WTC11 (cell line): ENCODE data around the gene GRAP2. TPM values are rescaled to one million over a fixed set of nuclear protein-coding genes. Genes with fewer than 3 reads are reported as not detected.

ENCODE experiments used
- ATAC-seq: fragments of 200-7000 bp; cut with Tn5 transposase; 2 replicates; pipeline ENCODE4 v1.10.0; 2021; ENCODE audit warnings: mild to moderate bottlenecking, moderate library complexity
- CTCF ChIA-PET: fragments of 300-600 bp; sonication (Branson Sonifier 250); formaldehyde crosslinking; loops from one replicate; lab custom pipeline; 2021; ENCODE audit warnings: antibody characterized with exemption; lab: Charles Lee
- POLR2A ChIA-PET: fragments of 350-600 bp; sonication (Branson Sonifier 250); formaldehyde crosslinking; loops from one replicate; lab custom pipeline; 2021; ENCODE audit warnings: antibody characterized with exemption; lab: Charles Lee
- DNase-seq: peaks from one replicate; pipeline ENCODE4 v3.0.0; 2021; ENCODE audit warnings: low spot score
- H3K27ac Mint-ChIP-seq: 2 replicates; pipeline ENCODE4 v1.8.0; 2021; ENCODE audit warnings: mixed read lengths
- H3K27me3 Mint-ChIP-seq: 2 replicates; pipeline ENCODE4 v1.8.0; 2021; ENCODE audit warnings: low read depth, mild to moderate bottlenecking, moderate library complexity, mixed read lengths
- H3K36me3 Mint-ChIP-seq: 2 replicates; pipeline ENCODE4 v1.8.0; 2021; ENCODE audit warnings: mixed read lengths
- H3K4me1 Mint-ChIP-seq: 2 replicates; pipeline ENCODE4 v1.8.0; 2022; ENCODE audit warnings: mixed read lengths
- H3K4me3 Mint-ChIP-seq: 2 replicates; pipeline ENCODE4 v1.8.0; 2021; ENCODE audit warnings: mild to moderate bottlenecking, moderate library complexity, mixed read lengths
- H3K9me3 Mint-ChIP-seq: 2 replicates; pipeline ENCODE4 v1.8.0; 2021; ENCODE audit warnings: mixed read lengths
- ATF1 ChIP-seq: sonication (generic); formaldehyde crosslinking; IDR thresholded peaks from 2 replicates; pipeline ENCODE4 v1.8.1; 2023; ENCODE audit warnings: mild to moderate bottlenecking, moderate library complexity, missing genetic modification reagents
- CREM ChIP-seq: sonication (generic); formaldehyde crosslinking; IDR thresholded peaks from 2 replicates; pipeline ENCODE4 v1.8.1; 2022; ENCODE audit warnings: mild to moderate bottlenecking, missing genetic modification reagents, moderate library complexity
- EMX1 ChIP-seq: fragments of 250-450 bp; sonication (Bioruptor Pico); IDR thresholded peaks from 2 replicates; pipeline ENCODE4 v1.8.0; 2021; ENCODE audit warnings: mild to moderate bottlenecking
- FOXP1 ChIP-seq: sonication (generic); formaldehyde crosslinking; IDR thresholded peaks from 2 replicates; pipeline ENCODE4 v1.8.0; 2022; ENCODE audit warnings: missing genetic modification reagents, mild to moderate bottlenecking, moderate library complexity, borderline replicate concordance
- GTF2I ChIP-seq: fragments of 250-450 bp; sonication (Bioruptor Pico); conservative IDR thresholded peaks from 2 replicates; pipeline ENCODE4 v1.4.0; 2021; ENCODE audit warnings: mild to moderate bottlenecking
- JAZF1 ChIP-seq: fragments of 250-450 bp; sonication (Bioruptor Pico); IDR thresholded peaks from 2 replicates; pipeline ENCODE4 v1.9.0; 2021; ENCODE audit warnings: moderate library complexity, mild to moderate bottlenecking, inconsistent platforms
- NFE2L1 ChIP-seq: sonication (generic); formaldehyde crosslinking; IDR thresholded peaks from 2 replicates; pipeline ENCODE4 v1.8.1; 2023; ENCODE audit warnings: missing genetic modification reagents
- NFYB ChIP-seq: sonication (generic); formaldehyde crosslinking; conservative IDR thresholded peaks from 2 replicates; pipeline ENCODE4 v1.8.0; 2022; ENCODE audit warnings: low read depth, missing genetic modification reagents
- NR1H2 ChIP-seq: sonication (generic); formaldehyde crosslinking; IDR thresholded peaks from 2 replicates; pipeline ENCODE4 v1.9.0; 2021; ENCODE audit warnings: mild to moderate bottlenecking, moderate library complexity, missing genetic modification reagents
- RORB ChIP-seq: fragments of 250-450 bp; sonication (Bioruptor Pico); IDR thresholded peaks from 2 replicates; pipeline ENCODE4 v1.9.0; 2021; ENCODE audit warnings: mild to moderate bottlenecking
- total RNA-seq: library from RNA; stranded (reverse); gene quantifications from 3 replicates; pipeline ENCODE4 v1.2.3, GENCODE V29; 2021
- TF ChIP-seq, protein P1 (sequence below): sonication (generic); formaldehyde crosslinking; IDR thresholded peaks from 2 replicates; pipeline ENCODE4 v1.8.1; 2022; ENCODE audit warnings: mild to moderate bottlenecking, missing genetic modification reagents, moderate library complexity, borderline replicate concordance
- TF ChIP-seq, protein P2 (sequence below): fragments of 250-450 bp; sonication (Bioruptor Pico); IDR thresholded peaks from 2 replicates; pipeline ENCODE4 v1.9.0; 2021; ENCODE audit warnings: mild to moderate bottlenecking
- TF ChIP-seq, protein P3 (sequence below): fragments of 250-450 bp; sonication (Bioruptor Pico); IDR thresholded peaks from 2 replicates; pipeline ENCODE4 v1.8.0; 2021; ENCODE audit warnings: mild to moderate bottlenecking
- TF ChIP-seq, protein P4 (sequence below): sonication (generic); formaldehyde crosslinking; IDR thresholded peaks from 2 replicates; pipeline ENCODE4 v1.8.0; 2022; ENCODE audit warnings: missing genetic modification reagents
- TF ChIP-seq, protein P5 (sequence below): fragments of 200-600 bp; IDR thresholded peaks from 2 replicates; pipeline ENCODE4 v1.8.0; 2022; ENCODE audit warnings: antibody characterized with exemption
- TF ChIP-seq, protein P6 (sequence below): sonication (generic); formaldehyde crosslinking; IDR thresholded peaks from 2 replicates; pipeline ENCODE4 v1.8.1; 2022; ENCODE audit warnings: low read depth, missing genetic modification reagents, borderline replicate concordance
- TF ChIP-seq, protein P7 (sequence below): sonication (generic); formaldehyde crosslinking; IDR thresholded peaks from 2 replicates; pipeline ENCODE4 v1.8.0; 2023; ENCODE audit warnings: missing genetic modification reagents, mild to moderate bottlenecking, borderline replicate concordance
- TF ChIP-seq, protein P8 (sequence below): fragments of 250-450 bp; sonication (Bioruptor Pico); conservative IDR thresholded peaks from 2 replicates; pipeline ENCODE4 v1.9.0; 2021; ENCODE audit warnings: mild to moderate bottlenecking

Gene GRAP2
- total RNA-seq, 1 experiment from 2014 or later = 0.33 TPM

DNA sequence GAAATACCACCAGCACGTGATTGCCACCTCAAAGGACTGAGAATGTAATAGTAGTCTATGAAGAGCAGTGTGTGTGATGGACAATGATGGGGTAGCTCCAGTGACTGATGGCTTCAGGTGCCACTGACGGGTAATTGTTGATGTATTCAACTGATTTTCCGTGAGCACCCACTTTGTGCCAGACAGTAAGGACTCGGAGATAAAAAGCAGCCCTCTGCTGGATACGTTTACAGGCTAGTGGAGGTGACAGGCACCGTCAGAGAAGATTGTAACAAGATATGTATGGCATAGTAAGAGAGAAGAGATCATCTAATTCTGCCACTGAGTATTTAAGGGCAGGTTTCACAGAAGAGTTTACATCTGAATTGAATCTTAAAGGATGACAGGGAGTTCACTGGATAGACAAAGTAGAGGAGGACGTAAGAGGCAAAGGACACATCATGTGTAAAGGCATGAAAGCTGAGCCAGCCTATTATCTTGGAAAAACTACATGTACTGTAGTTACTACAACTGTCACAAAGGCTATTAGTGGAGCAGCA, 6.3 kb upstream of the GRAP2 start (continued):
- TF ChIP-seq, protein P1, sequence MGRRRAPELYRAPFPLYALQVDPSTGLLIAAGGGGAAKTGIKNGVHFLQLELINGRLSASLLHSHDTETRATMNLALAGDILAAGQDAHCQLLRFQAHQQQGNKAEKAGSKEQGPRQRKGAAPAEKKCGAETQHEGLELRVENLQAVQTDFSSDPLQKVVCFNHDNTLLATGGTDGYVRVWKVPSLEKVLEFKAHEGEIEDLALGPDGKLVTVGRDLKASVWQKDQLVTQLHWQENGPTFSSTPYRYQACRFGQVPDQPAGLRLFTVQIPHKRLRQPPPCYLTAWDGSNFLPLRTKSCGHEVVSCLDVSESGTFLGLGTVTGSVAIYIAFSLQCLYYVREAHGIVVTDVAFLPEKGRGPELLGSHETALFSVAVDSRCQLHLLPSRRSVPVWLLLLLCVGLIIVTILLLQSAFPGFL (CRISPR knock-in tag) = no peak
- TF ChIP-seq, protein P2, sequence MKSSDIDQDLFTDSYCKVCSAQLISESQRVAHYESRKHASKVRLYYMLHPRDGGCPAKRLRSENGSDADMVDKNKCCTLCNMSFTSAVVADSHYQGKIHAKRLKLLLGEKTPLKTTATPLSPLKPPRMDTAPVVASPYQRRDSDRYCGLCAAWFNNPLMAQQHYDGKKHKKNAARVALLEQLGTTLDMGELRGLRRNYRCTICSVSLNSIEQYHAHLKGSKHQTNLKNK (CRISPR knock-in tag) = no peak
- TF ChIP-seq NFE2L1 (CRISPR knock-in tag) = no peak
- no peak for TF ChIP-seq JAZF1
- TF ChIP-seq ATF1 (CRISPR knock-in tag) = no peak
- TF ChIP-seq, protein P3, sequence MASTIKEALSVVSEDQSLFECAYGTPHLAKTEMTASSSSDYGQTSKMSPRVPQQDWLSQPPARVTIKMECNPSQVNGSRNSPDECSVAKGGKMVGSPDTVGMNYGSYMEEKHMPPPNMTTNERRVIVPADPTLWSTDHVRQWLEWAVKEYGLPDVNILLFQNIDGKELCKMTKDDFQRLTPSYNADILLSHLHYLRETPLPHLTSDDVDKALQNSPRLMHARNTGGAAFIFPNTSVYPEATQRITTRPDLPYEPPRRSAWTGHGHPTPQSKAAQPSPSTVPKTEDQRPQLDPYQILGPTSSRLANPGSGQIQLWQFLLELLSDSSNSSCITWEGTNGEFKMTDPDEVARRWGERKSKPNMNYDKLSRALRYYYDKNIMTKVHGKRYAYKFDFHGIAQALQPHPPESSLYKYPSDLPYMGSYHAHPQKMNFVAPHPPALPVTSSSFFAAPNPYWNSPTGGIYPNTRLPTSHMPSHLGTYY (CRISPR knock-in tag) = no peak
- TF ChIP-seq, protein P4, sequence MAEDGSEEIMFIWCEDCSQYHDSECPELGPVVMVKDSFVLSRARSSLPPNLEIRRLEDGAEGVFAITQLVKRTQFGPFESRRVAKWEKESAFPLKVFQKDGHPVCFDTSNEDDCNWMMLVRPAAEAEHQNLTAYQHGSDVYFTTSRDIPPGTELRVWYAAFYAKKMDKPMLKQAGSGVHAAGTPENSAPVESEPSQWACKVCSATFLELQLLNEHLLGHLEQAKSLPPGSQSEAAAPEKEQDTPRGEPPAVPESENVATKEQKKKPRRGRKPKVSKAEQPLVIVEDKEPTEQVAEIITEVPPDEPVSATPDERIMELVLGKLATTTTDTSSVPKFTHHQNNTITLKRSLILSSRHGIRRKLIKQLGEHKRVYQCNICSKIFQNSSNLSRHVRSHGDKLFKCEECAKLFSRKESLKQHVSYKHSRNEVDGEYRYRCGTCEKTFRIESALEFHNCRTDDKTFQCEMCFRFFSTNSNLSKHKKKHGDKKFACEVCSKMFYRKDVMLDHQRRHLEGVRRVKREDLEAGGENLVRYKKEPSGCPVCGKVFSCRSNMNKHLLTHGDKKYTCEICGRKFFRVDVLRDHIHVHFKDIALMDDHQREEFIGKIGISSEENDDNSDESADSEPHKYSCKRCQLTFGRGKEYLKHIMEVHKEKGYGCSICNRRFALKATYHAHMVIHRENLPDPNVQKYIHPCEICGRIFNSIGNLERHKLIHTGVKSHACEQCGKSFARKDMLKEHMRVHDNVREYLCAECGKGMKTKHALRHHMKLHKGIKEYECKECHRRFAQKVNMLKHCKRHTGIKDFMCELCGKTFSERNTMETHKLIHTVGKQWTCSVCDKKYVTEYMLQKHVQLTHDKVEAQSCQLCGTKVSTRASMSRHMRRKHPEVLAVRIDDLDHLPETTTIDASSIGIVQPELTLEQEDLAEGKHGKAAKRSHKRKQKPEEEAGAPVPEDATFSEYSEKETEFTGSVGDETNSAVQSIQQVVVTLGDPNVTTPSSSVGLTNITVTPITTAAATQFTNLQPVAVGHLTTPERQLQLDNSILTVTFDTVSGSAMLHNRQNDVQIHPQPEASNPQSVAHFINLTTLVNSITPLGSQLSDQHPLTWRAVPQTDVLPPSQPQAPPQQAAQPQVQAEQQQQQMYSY = no peak

DNA sequence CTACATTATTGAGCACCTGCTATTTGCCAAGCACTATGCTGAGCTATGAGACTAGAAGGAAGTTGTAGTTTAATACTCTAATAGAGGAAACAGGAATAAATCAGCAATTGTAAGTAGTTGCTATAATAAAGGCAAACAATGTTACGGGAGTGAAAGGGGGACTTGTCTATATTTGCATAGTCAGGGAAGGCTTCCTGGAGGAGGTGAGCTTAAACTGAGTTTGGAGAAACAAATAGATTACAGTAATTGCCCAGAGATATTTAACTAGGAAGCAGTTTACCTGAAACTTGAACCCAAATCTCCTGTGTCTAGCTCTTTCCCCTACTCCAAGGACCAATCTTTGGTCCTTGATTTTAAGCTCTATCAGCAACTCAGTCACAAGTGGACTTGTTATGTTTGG, 5.2 kb upstream of the GRAP2 start:
- Mint-ChIP-seq H3K27ac (no peak overlapping the region), H3K4me3 (no peak overlapping the region), H3K36me3 (no peaks in the 10 kb centered on the region), H3K27me3 (peaks cover 4% of the 10 kb centered on the region; the same call in 1 of the 2 replicates), H3K4me1 (peaks cover 7% of the 10 kb centered on the region), H3K9me3 (no peaks in the 10 kb centered on the region)
- no peak for DNase-seq
- ChIA-PET POLR2A (interaction anchor here (0.5 to 0.6 kb wide), 2 partner anchors 665 to 1558 kb away, joined by 3 to 4 read pairs; no protein-coding TSS in a partner anchor), CTCF (interaction anchor here (0.6 to 1.4 kb wide), 3 partner anchors 10 to 65 kb away, joined by 3 to 4 read pairs (median 3); no protein-coding TSS in a partner anchor)
- ATAC-seq = no peak
- TF ChIP-seq NR1H2 (CRISPR knock-in tag) (no peak), CREM (no peak), RORB (CRISPR knock-in tag) (no peak), GTF2I (CRISPR knock-in tag) (no peak), EMX1 (CRISPR knock-in tag) (no peak), NFYB (no peak), ATF1 (CRISPR knock-in tag) (no peak), FOXP1 (CRISPR knock-in tag) (no peak), JAZF1 (no peak), NFE2L1 (CRISPR knock-in tag) (no peak)
- TF ChIP-seq, protein P5, sequence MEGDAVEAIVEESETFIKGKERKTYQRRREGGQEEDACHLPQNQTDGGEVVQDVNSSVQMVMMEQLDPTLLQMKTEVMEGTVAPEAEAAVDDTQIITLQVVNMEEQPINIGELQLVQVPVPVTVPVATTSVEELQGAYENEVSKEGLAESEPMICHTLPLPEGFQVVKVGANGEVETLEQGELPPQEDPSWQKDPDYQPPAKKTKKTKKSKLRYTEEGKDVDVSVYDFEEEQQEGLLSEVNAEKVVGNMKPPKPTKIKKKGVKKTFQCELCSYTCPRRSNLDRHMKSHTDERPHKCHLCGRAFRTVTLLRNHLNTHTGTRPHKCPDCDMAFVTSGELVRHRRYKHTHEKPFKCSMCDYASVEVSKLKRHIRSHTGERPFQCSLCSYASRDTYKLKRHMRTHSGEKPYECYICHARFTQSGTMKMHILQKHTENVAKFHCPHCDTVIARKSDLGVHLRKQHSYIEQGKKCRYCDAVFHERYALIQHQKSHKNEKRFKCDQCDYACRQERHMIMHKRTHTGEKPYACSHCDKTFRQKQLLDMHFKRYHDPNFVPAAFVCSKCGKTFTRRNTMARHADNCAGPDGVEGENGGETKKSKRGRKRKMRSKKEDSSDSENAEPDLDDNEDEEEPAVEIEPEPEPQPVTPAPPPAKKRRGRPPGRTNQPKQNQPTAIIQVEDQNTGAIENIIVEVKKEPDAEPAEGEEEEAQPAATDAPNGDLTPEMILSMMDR = no peak
- TF ChIP-seq, protein P6, sequence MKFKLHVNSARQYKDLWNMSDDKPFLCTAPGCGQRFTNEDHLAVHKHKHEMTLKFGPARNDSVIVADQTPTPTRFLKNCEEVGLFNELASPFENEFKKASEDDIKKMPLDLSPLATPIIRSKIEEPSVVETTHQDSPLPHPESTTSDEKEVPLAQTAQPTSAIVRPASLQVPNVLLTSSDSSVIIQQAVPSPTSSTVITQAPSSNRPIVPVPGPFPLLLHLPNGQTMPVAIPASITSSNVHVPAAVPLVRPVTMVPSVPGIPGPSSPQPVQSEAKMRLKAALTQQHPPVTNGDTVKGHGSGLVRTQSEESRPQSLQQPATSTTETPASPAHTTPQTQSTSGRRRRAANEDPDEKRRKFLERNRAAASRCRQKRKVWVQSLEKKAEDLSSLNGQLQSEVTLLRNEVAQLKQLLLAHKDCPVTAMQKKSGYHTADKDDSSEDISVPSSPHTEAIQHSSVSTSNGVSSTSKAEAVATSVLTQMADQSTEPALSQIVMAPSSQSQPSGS = no peak
- TF ChIP-seq, protein P7, sequence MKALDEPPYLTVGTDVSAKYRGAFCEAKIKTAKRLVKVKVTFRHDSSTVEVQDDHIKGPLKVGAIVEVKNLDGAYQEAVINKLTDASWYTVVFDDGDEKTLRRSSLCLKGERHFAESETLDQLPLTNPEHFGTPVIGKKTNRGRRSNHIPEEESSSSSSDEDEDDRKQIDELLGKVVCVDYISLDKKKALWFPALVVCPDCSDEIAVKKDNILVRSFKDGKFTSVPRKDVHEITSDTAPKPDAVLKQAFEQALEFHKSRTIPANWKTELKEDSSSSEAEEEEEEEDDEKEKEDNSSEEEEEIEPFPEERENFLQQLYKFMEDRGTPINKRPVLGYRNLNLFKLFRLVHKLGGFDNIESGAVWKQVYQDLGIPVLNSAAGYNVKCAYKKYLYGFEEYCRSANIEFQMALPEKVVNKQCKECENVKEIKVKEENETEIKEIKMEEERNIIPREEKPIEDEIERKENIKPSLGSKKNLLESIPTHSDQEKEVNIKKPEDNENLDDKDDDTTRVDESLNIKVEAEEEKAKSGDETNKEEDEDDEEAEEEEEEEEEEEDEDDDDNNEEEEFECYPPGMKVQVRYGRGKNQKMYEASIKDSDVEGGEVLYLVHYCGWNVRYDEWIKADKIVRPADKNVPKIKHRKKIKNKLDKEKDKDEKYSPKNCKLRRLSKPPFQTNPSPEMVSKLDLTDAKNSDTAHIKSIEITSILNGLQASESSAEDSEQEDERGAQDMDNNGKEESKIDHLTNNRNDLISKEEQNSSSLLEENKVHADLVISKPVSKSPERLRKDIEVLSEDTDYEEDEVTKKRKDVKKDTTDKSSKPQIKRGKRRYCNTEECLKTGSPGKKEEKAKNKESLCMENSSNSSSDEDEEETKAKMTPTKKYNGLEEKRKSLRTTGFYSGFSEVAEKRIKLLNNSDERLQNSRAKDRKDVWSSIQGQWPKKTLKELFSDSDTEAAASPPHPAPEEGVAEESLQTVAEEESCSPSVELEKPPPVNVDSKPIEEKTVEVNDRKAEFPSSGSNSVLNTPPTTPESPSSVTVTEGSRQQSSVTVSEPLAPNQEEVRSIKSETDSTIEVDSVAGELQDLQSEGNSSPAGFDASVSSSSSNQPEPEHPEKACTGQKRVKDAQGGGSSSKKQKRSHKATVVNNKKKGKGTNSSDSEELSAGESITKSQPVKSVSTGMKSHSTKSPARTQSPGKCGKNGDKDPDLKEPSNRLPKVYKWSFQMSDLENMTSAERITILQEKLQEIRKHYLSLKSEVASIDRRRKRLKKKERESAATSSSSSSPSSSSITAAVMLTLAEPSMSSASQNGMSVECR (CRISPR knock-in tag) = no peak
- TF ChIP-seq, protein P8, sequence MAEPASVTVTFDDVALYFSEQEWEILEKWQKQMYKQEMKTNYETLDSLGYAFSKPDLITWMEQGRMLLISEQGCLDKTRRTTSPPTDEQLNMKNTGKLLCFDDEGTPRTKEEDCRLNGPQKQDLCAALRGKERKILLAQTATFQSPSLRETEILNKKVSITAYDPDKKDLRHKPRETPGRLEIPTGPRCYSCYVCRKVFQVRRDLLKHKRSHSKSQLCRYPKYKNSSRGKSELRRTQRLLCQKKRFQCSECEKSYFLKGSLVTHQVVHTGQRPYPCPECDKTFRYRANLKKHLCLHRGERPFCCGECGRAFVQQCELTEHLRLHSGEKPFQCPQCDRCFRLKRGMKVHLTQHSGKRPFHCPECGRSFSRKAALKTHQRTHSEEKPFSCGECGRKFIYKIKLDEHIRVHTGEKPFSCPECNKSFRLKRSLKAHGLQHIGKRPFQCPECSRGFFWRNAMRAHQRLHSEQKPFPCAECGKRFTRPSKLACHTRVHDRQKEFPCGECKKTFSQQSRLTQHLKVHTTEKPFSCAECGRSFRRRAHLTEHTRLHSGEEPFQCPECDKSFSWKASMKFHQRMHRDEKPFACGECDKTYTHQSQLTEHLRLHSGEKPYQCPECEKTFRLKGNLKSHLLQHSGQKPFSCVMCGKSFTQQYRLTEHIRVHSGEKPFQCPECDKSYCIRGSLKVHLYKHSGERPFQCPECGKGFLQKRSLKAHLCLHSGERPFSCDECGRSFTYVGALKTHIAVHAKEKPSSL = no peak
